Upper lobe of left lung (tissue), 4 donors: ENCODE data around the gene CARF.

Experiments
- CTCF ChIP-seq, 6 experiments: fragments of 450-650 bp in 4 of 6; fragments of 200-600 bp in 2 of 6; sonication (generic) in 2 of 6; IDR thresholded peaks; one replicate each; pipeline ENCODE4 v1.5.1; 2016 to 2019; ENCODE audit warnings: antibody characterized with exemption in 6 of 6
- EP300 ChIP-seq, 4 donors: sonication (generic); formaldehyde crosslinking; IDR thresholded peaks; one replicate each; pipeline ENCODE4 v1.5.1; 2017; ENCODE audit warnings: antibody characterized with exemption in 4 of 4, control low read depth in 2 of 4

GRCh38 chr2:202918860-202919259, 6.8 kb downstream of the CARF start:
- TF ChIP-seq CTCF (IDR thresholded peaks at IDR 0.05) (no peak), EP300 (IDR thresholded peaks at IDR 0.05) (no peak)
